CD4-positive, alpha-beta T cell treated with Interleukin-4 for 4 hours (primary cell): ENCODE data around the gene SCN10A.

ENCODE experiments used
- DNase-seq: peaks from one replicate; pipeline ENCODE4 v3.0.0-alpha.2; 2020

SCN10A gene

GRCh38 chr3:38717355-38718240 is 98.4 kb downstream of the SCN10A start:
- no peak for DNase-seq

- DNase-seq, result no peak
Measured at GRCh38 chr3:38713121-38713520, 102.9 kb downstream of the SCN10A start.

- DNase-seq, result no peak
Measured at GRCh38 chr3:38711321-38711720, 104.7 kb downstream of the SCN10A start.

- no peak for DNase-seq
Measured at GRCh38 chr3:38707730-38708129, 108.3 kb downstream of the SCN10A start.

GRCh38 chr3:38706961-38707360 is 109.1 kb downstream of the SCN10A start:
- no peak for DNase-seq

GRCh38 chr3:38702231-38702630 is 113.8 kb downstream of the SCN10A start:
- DNase-seq, result no peak

GRCh38 chr3:38698760-38699159 is 117.3 kb downstream of the SCN10A start:
- DNase-seq, result no peak

- DNase-seq, result no peak
Measured at GRCh38 chr3:38698061-38698460, 118.0 kb downstream of the SCN10A start.

GRCh38 chr3:38696034-38696433 is 120.0 kb downstream of the SCN10A start:
- no peak for DNase-seq

GRCh38 chr3:38690185-38690584 is 125.8 kb downstream of the SCN10A start:
- DNase-seq, result no peak

GRCh38 chr3:38689774-38690173 is 126.2 kb downstream of the SCN10A start:
- DNase-seq, result no peak

GRCh38 chr3:38689346-38689745 is 126.7 kb downstream of the SCN10A start:
- DNase-seq, result no peak

GRCh38 chr3:38687321-38687720 is 128.7 kb downstream of the SCN10A start:
- DNase-seq, result no peak

GRCh38 chr3:38684546-38684945 is 131.5 kb downstream of the SCN10A start:
- DNase-seq, result no peak

GRCh38 chr3:38669668-38670067 is 146.3 kb downstream of the SCN10A start:
- DNase-seq, result no peak

- DNase-seq, result no peak
Measured at GRCh38 chr3:38662544-38662943, 153.5 kb downstream of the SCN10A start.

- DNase-seq, result no peak
Measured at GRCh38 chr3:38658841-38659240, 157.2 kb downstream of the SCN10A start.

- no peak for DNase-seq
Measured at GRCh38 chr3:38657369-38657768, 158.6 kb downstream of the SCN10A start.

GRCh38 chr3:38655708-38656300 is 160.2 kb downstream of the SCN10A start:
- DNase-seq, result peak; percentile 45

GRCh38 chr3:38653685-38654537 is 162.1 kb downstream of the SCN10A start:
- DNase-seq, result no peak

GRCh38 chr3:38652934-38653333 is 163.1 kb downstream of the SCN10A start:
- no peak for DNase-seq

- peak; percentile 70 for DNase-seq
Measured at GRCh38 chr3:38651153-38651789, 164.7 kb downstream of the SCN10A start.
